Activated naive CD4-positive, alpha-beta T cell treated with Interleukin-2 at 50 U/mL for 16 hours (primary cell): ENCODE measurements around the gene AP2M1.

Source experiments
- DNase-seq: peaks from one replicate; pipeline ENCODE4 v3.0.0-alpha.2; 2020

The AP2M1 gene

DNA sequence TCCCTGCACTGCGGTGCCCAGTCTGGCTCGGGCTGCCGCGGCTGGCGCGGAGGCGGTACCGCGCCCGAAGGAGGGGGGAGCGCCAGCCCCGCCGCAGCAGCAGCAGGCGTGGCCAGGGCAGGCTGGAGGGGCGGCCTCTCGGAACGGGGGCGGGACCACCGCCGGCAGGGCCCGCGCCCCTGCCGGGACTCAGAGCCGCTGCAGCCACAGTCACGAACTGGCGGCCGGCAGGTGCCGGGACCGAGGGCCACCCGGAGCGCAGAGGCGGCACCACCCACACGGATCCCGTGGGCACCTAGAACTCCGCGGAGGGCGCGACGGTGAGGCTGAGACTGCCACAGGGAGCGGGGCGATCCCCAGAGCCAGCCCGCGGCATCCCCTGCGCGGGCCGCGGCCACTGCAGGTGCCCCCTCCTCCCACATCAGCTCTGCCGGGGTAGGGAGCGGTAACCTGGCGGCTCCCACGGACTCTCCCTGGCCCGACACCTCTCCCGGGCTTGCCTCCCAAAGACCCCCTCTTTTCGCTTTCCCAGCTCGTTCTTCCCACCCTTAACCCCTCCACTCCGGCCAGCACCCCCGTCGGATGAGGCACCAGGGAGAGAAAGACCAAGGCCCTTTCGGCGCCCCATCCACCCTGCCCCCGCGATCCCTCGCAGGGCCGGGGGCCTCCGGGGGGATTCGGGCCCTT, 54.9 kb downstream of the AP2M1 start, which contains the start of gene VWA5B2:
VWA5B2 (plus strand) TSS at position 192 of the 687 bp plus-strand sequence. CDS start 944 bp downstream, outside the sequence.
- peak; percentile 82 for DNase-seq

GRCh38 chr3:184230081-184230602, 55.5 kb downstream of the AP2M1 start:
- DNase-seq, result no peak

DNA sequence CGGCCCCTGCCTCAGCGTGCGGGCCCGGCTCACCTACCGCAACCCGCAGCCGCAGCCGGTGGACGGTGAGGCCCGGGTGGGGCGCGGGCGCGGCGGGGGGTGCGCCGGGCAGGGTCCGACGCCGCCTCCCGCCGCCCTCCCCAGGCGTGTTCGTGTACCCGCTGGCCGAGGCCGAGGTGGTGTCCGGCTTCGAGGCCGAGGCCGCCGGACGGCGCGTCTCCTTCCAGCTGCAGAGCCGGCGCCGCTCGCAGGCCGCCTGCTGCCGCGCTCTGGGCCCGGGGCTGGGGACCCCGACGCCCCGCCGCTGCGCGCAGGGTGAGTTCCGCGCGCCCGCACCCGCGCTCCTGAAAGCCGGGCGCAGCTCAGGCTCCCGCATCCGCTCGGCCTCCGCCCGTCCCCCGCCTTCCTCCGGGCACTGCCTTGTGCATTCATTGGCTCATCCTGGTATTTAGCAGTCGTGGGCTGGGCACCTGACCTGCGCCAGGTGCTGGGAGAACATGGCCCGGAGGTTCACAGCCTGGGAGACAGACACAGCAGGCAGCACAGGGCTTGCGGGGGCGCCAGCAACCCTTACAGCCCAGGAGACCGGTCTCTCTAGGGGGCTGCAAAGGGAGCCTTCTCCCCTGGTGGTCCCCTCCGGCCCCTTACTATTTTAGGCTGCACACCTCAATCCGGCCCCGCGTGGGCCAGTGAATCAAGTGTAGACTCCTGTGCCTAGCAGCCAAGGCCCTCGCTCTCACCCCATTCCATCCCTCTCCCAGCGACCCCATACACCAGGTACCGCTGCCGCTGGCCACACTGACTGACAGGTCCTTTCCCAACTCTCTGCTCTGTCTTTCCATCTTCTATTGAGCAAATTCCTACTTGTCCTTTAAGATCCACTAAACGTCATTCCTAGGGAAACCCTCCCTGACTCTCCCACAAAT, 56.2 kb downstream of the AP2M1 start:
- no peak for DNase-seq

- DNase-seq, result no peak
Measured at GRCh38 chr3:184231671-184232070, 57.0 kb downstream of the AP2M1 start.

DNA sequence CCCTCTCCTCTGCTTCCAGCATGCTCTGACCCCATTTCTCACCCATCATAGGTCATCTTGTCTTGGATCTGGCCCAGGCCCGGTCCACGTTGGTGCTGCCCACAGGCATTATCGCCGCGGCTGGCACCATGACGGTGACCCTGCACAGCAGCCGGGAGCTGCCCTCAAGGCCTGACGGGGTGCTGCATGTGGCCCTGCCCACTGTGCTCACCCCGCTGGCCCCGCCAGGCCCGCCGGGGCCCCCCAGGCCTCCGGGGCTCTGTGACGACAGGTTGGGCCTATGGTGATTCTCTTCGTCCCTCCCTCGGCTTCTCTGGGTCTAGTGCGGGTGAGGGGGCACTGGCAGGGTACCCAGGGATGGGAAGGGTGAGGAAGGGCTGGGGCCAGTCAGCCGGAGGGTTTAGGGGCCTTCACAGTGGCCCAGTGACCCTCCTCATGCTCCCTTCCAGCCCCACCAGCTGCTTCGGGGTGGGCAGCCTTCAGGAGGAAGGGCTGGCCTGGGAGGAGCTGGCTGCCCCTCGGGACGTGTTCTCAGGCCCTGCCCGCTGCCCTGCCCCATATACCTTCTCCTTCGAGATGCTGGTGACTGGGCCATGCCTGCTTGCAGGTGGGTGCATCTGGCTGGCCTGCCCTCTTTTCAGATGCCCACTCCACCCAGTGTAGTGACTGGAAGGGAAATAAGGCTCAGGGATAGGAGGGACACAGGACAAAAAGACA, 58.6 kb downstream of the AP2M1 start:
- no peak for DNase-seq
